ENCODE results near the gene PCNX1.
"Not testable (repeated sequence)": the region's sequence is repeated elsewhere in the genome, so short reads cannot be mapped to it uniquely, and the experiment has no call there.

Gene PCNX1

DNA sequence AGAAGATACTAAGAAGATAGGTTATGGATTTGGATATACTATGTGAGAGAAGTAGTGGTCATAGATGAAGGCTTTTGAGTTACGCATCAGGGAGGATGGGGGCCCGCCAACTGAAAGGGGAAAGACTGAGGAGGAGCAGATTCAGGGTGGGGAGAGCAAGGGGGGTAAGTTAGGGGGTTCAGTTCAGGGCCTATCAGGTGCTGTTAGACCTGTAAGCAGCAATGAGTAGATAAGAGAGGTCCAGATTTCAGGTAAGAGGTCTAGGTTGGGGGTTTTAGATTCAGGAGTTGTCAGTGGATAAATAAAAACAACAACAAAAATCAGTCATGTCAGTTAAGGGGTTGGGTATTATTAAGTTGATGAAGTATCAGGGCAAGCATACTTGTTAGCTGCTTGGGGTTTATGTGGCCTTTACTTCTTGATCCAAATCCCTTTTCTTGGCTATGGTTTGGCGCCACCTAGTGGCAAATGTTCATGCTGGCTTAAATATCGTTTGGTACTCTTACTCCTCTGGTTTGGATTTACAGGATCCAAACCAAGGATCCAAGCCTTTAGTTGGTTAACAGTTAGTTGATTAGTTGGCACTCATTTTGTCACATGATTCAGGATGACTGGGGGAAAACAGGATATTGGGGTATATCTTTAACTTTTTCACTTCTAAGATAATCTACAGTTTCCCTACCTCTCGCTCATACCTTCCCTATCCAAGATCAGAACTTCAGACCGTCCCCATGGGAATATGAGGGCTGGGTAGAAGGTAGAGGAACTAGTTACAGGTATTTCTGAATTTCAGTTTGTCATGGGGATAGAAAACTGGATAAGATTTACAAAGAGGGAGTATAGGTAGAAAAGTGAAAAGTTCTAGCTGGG lies 65.1 kb downstream of the PCNX1 start:
- DNase-seq = peak; percentile 79

DNA sequence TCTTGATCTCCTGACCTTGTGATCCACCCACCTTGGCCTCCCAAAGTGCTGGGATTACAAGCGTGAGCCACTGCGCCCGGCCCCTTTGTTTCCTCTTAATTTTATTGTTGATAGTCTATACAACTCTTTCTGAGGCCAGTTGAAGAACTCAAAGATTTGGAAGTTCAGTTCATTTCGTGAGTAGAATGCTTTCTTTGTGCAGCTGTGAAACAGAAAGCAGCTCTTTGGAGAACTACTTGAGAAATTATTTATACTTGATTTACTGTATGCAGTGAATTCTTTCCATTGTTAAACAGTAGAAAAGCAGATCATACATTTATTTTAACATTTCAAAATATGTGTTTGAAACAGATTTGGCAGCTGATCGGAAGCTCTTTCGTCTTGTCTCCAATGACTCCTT lies 69.3 kb downstream of the PCNX1 start:
- DNase-seq = no peak

DNA sequence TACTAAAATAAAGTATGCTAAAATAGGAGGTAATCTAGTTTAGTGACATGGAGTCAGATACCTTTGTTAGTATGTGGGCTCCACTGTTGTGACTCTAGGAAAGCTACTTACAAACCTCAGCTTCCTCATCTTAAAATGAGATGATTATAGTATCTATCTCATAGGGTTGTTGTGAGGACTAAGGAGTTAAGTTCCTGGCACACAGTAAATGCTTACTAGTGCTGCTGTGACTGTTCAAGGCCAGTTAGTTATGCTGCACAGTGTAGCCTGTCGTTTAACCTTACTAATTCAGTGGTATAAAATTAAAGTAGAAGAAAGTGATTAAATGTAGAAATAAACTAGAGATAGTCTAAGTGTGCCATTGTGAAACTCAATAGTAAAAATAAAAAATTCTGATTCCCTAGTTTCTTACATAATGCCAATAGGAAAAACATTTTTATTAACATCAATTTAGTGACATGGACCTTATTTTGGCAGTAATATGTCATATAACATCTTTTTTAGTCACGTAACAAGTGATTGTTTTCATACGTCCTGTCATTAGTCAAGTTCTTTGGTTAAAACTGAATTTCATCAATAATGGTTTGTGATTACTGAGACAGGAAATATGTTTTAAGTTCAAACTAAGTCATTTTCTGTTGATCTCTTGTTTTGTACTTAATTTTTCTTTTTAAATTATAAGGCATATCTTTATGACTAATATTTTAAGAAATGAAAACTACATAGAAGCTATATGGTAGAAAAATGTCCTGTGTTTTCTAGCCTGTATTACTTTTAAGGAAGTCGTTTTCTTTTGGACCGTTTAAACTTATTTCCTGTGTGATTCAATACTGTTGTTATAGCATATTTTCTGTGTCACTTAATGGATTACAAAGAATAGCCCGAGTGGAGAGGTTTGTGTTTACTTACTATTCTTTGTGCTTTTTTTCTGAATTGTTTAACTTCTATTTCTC lies 74.0 kb downstream of the PCNX1 start:
- no peak for DNase-seq

DNA sequence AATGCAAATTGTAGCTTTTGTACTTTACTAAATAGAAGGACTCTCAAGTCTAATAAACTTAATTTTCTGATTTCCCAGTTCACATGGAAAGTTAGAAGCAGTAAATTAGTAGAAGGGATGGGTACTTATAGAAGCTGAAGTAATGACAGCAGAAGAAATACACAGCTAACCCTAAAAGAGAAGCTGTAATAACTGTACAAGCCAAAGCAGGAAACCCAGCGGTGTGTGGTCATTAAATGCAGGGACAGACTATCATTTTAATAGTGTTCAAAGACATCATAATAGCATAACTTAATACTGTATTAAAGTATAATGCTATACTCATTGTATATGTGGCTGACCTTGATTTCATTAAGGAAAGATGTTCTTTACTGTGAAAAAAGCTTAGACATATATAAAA lies 74.9 kb downstream of the PCNX1 start:
- no peak for DNase-seq

DNA sequence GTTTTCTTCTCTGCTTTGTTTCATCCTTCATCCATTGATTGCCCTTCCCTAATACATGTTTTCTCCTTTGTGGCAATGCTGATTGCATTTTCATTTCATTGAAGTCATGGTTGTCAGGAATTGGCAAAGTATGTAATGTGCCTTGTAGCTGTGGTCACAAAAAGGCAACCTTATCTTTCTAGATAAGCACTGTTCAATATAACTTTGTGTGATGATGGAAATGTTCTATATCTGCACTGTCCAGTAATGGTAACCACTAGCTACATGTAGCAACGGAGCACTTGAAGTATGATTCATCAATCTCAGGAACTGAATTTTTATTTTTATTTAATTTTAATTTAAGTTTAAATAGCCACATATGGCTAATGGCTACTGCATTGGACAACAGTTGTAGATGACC lies 79.8 kb downstream of the PCNX1 start:
- no peak for DNase-seq

DNA sequence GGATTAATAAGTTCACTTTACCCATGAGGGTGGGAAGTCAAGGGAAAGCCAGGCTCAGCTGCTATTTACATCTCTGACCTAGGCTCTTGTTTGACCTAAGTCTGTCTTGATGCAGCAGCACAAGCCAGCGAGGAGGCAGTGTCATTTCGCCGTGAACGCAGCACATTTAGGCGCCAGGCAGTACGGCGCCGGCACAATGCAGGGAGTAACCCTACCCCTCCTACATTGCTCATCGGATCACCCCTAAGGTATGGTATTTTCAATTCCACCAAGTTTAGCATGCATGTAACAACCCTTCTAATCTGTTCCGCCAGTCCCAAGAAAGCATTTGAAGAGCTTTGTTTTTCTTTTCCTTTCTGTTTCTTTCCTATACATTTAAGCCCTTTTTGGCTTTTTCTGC lies 81.2 kb downstream of the PCNX1 start:
- DNase-seq = no peak

DNA sequence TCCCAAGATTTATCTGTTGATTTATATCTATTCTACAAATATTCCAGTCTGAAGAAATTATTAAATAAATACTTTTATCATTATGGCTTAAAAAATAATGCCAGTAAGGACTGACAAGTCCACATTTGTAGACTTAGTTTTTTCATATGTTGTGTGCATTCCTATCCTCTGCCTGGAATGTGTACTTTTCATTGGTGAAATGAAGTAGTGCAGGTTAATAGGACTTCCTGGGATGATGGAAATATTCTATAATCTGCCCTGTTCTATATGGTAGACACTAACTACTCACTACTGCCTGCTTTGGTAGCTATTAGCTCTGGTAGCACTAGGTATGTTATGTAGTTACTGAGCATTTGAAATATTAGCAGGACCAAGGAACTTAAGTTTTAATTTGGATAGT lies 86.7 kb downstream of the PCNX1 start:
- no peak for DNase-seq

DNA sequence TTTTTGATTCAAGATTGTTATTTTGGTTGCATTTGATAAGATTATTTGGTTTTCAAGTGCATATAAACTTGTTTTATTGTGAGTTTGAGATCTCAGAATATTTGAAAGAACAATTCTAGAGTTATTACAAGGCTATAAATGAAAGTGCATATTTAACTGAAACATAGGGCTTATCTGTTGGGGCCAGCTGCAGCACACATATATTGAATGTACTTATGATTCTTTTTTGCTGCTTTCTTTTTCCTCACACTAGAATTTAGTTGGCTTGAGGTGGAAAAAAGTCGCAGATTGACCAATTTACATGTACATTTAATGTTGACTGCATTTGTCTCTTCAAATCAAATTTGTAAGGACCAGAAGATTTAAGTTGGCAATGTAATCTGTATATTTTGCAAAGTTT lies 88.0 kb downstream of the PCNX1 start:
- no peak for DNase-seq

DNA sequence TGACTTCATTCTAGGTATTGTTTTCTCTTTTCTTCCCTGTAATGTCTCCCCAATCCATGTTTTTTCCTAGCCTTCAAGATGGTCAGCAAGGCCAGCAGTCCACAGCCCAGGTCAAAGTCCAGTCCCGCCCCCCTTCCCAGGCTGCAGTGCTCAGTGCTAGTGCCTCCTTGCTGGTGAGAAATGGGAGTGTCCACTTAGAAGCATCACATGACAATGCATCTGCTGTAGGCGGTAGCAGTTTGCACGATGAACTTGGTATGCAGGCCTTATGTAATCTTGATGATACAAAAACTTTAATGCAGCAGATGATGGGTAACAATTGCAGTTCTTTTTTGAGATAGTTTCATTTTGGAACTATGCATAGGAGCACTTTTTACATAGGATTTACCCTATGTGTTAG lies 88.4 kb downstream of the PCNX1 start:
- DNase-seq = no peak

DNA sequence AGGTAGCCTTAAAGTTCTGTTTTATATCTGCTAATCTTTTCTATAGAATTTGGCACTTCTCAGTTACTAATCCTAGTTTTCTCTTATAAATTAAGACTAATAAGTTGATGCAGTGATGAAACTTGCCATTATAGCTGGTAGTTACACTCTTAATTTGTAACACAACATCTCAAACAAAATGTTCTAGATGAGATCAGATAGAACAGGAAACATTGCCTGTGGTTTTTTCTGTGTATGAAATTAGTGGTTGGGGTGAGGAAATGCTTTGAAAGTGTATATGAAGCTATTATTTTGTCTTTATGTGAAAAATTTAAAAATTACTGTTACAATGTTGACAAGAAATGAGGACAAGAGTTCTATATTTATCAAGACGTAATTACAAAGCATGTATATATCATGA lies 91.9 kb downstream of the PCNX1 start:
- no peak for DNase-seq

DNA sequence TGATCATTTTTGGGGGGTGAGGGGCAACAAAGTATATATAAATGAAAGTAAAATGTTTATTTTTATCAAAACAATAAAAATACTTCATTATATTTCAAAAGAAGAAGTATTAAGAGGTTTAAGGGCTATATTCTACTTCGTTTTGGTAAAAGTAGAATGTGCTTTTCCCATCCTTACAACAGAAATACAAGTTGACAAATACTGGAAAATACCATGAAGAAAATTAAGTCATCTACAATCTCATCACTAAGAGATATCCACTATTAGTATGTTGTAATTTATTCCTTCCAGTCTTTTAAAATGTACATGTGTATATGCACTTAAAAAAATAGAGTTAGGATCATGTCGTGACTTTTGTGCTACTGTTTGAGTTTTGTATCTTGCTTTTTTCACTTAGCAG lies 92.8 kb downstream of the PCNX1 start:
- no peak for DNase-seq

DNA sequence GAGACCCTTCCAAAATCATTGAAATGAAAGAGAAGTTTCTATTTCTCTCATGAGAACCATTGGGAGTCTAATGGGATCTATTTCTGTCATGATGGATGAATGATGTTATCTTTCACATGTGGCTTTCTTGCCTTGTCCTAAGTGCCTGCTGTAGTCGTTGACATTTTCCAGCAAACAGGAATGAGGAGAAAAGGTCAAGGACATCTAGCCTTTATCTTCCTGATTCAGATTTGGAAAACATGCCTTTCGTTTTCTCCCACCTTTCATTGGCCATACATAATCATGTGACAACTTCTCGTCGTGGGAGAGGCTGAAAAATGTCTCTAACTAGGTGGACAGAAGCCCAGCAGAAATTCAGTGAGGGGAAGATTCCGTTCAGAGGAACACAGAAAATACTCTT lies 94.5 kb downstream of the PCNX1 start:
- no peak for DNase-seq

DNA sequence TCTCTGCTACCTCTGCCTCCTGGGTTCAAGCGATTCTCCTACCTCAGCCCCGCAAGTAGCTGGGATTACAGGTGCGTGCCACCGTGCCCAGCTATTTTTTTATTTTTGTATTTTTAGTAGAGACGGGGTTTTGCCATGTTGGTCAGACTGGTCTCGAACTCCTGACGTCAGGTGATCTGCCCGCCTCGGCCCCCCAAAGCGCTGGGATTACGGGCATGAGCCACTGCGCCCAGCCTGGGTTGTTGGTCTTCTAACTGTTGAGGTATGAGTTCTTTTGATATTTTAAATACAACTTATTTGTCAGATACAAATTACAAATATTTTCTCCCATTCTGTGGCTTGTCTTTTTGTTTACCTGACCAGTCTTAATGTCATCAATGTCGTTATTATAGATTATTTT lies 95.9 kb downstream of the PCNX1 start:
- no peak for DNase-seq

DNA sequence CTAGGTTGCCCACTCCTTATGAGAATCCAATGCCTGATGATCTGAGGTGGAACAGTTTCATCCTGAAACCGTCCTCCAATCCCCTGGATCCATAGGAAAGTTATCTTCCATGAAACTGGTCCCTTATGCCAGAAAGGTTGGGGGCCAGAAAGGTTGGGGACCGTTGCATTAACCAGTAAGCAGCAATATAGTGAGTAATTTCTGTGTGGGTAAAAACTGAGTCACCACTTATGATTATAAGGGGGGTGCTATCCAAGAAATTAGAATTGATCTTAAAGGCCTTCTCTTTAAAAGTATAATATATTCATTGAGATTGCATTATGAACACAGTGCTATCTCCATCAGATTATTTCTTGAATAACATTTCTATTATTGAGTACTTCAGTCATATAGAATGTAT lies 97.2 kb downstream of the PCNX1 start:
- no peak for DNase-seq

DNA sequence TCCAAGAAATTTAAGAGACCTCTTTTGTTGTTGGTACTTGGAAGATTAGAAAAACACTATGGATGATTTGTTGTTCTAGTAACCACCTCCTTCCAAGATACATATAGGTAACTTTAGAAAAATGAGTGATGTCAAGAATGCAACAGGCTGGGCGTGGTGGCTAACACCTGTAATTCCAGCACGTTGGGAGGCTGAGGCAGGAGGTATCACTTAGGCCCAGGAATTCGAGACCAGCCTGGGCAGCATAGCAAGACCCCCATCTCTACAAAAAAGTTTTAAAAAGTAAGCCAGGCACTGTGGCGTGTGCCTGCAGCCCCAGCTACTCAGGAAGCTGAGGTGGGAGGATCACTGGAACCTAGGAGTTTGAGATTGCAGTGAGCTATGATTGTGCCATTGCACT lies 97.8 kb downstream of the PCNX1 start:
- no peak for DNase-seq

DNA sequence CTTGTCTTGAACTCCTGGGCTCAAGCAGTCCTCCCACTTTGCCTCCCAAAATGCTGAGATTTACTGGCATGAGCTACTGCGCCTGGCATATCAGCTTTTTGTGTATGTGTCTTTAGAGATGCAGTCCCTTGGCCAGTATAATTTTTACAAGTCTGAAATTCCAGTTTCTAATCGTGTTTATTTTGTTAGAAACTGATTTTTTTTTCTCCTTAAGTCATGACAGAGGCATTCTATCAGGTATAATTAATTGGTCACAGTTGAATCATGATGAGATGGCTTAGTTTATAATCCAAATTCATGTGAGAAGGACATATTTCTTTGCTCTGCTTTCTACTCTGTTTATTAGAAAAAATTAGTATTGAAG lies 98.9 kb downstream of the PCNX1 start:
- DNase-seq = no peak

DNA sequence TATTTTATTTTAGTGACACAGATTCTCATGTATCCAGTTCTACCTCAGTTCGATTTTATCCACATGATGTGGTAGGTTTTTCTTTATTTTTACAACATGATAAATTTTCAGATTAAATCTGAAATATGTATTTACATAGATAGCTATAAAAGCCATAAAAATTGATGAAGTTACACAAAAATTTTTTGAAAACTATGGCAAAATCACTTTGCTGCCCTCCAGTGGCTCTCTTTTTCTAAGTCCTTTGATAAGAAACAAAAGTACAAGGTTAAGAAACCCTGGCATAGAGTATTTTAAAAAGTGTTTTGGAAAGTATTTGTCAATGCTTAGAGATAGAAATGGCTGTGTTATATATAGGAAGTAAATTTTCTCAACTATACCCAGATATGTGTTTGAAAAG lies 104.2 kb downstream of the PCNX1 start:
- no peak for DNase-seq

DNA sequence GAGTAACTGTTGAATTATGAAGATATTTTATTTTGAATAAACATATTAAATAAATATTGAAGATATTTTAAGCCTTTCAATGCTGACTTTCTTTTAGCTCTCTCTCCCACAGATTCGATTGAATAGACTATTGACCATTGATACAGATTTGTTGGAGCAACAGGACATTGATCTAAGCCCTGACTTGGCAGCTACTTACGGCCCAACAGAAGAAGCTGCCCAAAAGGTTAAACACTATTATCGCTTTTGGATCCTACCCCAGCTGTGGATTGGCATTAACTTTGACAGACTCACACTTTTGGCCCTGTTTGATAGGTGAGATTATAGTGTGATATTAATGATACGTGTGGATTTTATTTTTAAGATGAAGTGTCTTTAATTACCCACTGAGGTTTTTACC lies 105.6 kb downstream of the PCNX1 start:
- DNase-seq = no peak

DNA sequence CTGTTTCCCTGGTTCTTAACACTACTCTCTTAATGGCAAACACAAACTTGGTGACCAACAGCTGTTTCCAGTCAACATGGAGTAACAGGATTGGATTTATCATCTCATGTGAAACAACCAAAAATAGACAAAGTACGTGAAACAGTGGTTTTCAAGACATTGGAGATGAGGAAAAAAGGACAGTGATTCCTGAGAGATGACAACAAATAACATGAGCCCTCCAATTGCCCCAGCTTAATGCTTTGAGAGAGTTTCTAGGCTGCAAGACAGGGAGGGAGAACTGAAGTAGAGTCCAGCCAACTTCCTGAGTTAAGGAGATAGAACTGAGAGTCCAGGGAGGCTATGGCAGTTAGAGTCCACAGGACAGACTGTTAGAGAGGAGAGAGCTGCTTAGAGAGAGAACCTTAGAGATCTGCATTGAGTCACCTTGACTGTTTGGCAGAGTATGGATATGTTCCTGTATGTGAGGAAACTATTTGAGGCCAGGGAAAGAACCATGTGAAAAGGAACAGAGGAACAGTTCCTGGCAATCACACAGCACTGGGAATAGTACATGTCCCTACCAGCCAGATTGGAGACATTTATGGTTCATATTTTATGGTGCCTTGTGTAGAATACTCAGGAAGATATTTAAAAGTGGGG lies 106.4 kb downstream of the PCNX1 start:
- no peak for DNase-seq

DNA sequence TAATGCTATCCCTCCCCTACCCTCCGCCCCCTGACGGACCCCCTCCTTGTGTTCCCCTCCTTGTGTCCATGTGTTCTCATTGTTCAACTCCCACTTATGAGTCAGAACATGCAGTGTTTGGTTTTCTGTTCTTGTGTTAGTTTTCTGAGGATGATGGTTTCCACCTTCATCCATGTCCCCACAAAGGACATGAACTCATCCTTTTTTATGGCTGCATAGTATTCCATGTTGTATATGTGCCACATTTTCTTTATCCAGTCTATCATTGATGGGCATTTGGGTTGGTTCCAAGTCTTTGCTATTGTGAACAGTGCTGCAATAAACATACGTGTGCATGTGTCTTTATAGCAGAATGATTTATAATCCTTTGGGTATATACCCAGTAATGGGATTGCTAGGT lies 112.7 kb downstream of the PCNX1 start:
- not testable (repeated sequence) for DNase-seq

DNA sequence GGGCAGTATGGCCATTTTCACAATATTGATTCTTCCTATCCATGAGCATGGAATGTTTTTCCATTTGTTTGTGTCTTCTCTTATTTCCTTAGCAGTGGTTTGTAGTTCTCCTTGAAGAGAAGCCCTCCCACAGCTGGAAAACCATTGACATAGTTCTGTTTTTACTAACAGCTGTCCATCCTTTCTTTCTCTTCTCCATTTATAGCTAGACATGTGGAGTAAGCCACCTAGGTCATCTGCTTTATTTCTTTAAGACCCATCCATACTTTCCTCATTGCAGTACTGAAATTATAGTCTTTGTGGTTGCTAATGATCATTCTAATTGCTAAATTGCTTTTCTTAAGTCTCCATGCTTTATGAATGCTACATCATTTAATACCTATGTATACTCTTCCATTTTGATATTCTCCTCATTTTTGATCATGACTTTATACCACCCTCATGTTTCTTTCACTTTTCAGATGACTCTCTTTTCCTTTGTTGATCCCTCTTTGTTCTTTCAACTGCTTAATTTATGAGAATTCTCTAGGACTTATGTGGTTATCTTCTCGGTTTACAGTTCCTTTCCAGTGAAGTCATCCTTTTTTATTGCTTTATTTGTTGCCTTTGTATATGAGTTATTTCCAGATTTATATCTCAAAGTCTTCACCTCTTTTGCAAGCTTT lies 114.2 kb downstream of the PCNX1 start:
- no peak for DNase-seq

DNA sequence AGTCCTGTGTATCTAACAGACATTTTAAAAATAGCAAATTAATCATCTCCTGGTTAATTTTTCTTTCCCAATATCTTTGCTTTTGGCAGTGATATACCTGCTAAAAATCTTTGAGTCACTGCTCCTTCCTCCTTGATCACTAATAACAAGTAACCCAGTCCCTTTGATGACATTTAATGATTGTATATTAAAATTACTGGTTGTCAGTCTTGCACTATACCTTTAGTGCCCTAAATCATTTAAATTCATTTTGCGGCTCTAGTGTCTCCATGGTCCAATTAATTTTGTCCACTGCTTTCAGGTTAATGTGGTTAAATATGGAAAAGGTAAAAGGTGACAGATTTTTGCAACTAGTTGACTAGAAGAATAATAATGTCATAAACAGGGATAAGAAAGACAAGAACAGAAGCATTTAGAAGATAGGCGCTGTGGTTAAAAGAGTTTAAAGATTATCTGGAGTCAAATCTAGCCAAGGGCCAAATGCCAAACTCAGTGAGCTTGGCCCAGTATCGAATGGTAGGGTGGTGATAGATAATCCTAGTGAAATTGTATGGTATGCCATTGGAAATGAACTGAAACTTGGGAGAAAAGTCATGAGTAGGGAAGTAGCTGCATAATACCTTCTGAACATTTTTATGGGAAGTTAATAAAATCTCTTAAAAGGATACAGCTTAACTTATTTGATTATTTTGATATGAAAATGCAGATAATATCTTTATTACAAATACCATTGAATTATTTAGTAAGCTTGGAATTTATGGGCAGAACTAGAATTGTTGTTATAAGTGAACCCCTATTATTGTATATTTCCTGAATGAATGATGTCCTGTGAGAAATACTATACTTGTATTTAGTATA lies 115.0 kb downstream of the PCNX1 start:
- DNase-seq = no peak
